ENCODE measurements around the gene KRTCAP2.

The KRTCAP2 gene

DNA sequence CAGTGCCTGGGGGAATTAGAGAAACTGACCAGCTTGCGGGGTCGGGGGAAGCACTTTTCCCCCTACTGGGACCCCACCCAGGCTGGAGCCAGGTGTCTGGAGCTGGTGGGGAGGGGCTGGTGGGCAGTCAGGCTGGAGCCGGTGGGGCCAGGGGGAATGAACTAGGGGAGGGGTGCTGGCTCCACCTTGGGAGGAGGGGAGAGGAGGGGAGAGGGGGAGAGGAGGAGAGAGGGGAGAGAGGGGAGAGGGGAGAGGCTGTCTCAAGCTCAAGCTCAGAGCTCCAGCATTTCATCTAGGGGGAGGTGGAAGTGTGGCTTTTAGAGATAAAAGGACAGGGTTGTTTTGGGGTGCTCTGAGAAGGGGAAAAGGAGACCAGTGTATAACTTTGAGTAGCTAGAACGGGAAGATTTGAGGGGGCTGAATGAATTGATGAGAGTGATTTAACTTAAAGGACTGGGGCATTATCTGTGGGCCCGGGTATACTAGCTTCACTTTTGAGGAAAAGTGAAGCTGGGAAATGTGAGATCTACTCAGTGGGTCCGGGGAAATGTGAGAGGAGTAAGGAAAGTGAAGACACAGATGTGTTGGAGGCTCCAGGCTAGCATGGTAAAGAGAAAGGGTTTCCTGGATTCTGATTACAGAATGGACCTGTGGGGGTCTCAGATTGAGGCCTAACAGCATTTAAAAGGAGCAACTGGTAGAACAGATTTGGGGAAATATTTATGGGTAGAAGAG is 42.7 kb downstream of the KRTCAP2 start:
- DNase-seq, result no peak

GRCh38 chr1:155128755-155129473 is 44.2 kb downstream of the KRTCAP2 start:
- no peak for DNase-seq

DNA sequence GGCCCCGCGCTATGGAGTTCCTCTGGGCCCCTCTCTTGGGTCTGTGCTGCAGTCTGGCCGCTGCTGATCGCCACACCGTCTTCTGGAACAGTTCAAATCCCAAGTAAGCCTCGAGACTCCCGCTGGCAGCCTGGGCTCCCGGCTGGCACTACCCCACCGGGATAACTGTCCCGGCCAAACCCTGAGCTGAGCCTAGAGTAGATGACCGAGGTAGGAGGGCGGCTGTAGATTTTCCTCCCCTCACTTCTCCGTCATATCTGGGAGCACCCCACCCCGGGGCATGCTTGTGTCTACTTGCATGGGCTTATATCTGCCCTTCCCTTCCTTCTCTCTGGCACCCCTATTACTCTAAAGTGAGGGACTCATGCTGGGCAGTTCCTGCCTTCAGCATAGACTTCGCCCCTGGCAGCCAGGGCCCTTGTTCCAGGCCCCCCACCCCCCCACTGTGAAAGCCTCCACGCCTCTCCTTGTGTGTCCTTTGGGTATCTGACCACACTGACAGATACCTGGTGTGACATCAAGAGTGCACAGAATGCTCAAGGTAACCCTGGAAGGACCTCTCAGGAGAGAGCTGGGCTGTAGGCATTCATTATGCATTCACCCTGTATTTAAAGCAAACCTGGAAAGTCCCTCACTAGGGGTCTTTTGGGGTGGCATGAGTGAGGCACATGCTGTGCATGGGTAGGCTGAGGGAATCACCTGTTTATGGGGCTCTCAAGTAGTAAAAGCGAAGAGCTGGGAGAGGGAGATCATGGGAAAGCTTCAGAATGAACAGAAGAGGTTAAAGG is 44.9 kb downstream of the KRTCAP2 start:
- no peak for DNase-seq

- DNase-seq, result no peak
Measured at GRCh38 chr1:155127105-155127966, 45.8 kb downstream of the KRTCAP2 start, which contains the start of gene EFNA1. Gene EFNA1 (plus strand): TSS chr1:155127876. CDS start chr1:155127978, 102 bp downstream.

- DNase-seq, result no peak
Measured at GRCh38 chr1:155126556-155127104, 46.5 kb downstream of the KRTCAP2 start.

GRCh38 chr1:155125946-155126555 is 47.1 kb downstream of the KRTCAP2 start:
- DNase-seq, result no peak

- DNase-seq, result no peak
Measured at GRCh38 chr1:155125511-155125945, 47.6 kb downstream of the KRTCAP2 start.

DNA sequence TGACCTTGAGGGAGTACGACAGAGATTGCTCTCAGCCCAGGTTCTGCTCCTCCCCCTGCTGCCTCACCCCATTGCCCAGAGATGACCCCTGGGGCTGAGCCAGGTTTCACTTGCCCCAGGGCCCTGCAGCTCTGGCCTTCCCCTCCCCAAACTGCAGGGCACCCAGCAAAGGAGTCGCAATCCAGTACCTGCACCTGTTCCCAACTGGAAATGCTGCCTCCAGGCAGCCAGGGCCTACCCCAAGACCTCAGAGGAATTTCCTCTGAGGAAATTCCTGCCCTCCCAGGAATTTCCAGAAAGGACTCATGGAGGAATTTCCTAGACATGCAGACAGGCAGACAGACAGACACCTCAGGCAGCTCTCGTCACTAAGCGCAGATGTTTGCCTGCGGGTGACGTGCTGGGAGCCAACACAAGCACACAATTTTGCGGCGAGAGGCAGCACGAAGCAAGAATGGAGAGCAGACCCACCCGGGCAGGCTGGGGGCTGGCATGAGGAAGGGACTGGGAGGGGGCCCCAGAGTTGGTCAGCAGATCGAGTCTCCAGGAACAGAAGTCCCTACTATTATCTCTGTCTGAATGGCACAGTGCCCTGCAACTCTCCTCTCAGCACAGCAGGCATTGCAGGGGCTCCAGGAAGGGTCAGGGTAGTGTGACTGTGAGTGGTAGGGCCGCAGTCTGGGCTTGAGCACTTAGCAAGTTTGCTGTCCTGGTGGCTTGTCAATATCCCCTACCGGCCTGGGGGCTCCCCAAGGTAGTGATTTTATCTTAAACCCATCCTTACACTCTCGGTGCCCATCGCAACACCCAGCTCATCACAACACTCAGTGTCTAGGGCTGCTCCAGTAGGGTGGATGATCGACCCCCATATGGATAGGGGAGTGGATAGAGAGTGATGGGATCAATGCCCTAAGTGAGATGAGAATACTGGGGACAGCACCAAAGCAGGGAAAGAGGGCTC is 48.3 kb downstream of the KRTCAP2 start:
- no peak for DNase-seq

DNA sequence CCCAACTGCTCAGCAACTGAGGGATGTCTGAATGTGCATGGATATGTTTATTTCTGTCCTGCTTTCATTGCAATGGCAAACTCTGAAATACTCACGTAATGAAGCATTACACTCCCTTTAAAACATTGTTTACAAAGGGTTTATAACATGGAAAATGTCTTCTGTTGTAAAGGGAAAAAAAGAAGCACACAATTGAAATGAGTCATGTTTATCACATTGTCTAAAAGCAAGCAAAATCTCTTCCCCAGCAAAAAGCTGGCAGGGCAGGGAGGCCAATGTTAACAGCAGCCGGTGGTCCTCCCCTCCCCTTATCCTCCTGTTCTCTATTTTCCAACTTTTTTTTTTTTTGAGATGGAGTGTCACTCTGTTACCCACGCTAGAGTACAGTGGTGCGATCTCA is 49.3 kb downstream of the KRTCAP2 start:
- DNase-seq, result no peak

GRCh38 chr1:155122308-155122707 is 50.8 kb downstream of the KRTCAP2 start:
- no peak for DNase-seq

DNA sequence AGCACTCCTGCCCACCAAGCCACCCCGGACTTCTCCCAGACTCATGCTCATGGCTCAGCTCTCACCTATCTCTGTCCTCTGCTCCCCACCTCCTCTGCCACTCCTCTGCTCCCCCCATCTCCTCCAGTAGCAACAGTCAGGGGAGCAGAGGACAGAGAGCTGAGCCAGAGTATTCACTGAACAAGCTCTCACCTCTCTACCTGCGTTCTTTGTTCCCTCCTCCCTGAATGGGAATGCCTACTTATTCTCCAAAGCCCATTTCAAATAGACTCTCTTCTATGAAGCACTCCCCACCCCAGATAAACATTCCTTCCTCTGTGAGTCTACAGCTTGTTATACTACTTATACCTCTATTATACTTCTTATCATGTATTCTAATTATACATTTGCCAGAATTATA is 51.9 kb downstream of the KRTCAP2 start:
- DNase-seq, result no peak

DNA sequence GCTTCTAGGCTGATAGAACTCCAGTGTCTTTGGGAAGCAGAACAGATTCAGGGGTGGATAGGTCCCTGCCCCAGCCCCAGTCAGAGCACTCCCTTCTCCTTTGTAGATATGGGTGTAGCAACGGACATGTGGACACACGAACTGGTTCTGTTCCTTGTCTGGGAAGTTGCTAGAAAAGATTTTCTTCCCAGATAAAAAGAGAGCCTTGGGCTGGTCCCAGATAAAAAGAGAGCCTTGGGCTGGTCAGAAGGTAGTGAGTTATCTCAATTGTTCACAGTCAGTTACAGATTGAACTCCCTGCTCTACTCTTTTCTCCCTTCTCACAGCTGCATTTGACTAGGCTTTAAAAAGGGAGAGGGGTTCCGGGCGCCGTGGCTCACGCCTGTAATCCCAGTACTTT is 52.9 kb downstream of the KRTCAP2 start:
- no peak for DNase-seq

Data from NCI-H187 (cell line).